HG03575 (cell line): ENCODE measurements around the gene KRTAP2-3.
"Not testable (repeated sequence)": the region's sequence is repeated elsewhere in the genome, so short reads cannot be mapped to it uniquely, and the experiment has no call there.

Source experiments
- ATAC-seq: cut with Tn5 transposase; IDR thresholded peaks from one replicate; pipeline ENCODE4 v1.9.1; 2021; ENCODE audit not compliant: unreplicated experiment, insufficient number of reproducible peaks, low FRiP score; ENCODE audit errors: extremely low read depth

KRTAP2-3 gene

DNA sequence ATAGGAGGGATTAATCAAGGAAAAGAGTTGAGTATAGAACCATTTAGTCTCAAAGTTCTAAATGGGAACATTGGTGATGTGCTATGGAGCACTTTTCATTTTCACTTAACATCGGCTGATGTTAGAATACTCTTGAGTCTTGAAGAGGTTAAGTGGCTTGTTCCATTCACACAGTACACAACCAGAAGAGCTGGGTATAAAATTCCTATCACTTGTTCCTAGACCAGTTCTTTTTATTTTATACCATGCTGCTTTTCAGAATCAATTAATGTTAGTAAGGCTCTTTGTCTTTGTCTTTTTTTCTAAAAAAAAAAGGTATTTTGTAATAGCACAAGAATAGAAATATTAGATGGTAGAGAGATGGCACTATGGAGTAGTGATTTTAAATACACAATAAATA is 17.0 kb downstream of the KRTAP2-3 start:
- ATAC-seq = no peak

DNA sequence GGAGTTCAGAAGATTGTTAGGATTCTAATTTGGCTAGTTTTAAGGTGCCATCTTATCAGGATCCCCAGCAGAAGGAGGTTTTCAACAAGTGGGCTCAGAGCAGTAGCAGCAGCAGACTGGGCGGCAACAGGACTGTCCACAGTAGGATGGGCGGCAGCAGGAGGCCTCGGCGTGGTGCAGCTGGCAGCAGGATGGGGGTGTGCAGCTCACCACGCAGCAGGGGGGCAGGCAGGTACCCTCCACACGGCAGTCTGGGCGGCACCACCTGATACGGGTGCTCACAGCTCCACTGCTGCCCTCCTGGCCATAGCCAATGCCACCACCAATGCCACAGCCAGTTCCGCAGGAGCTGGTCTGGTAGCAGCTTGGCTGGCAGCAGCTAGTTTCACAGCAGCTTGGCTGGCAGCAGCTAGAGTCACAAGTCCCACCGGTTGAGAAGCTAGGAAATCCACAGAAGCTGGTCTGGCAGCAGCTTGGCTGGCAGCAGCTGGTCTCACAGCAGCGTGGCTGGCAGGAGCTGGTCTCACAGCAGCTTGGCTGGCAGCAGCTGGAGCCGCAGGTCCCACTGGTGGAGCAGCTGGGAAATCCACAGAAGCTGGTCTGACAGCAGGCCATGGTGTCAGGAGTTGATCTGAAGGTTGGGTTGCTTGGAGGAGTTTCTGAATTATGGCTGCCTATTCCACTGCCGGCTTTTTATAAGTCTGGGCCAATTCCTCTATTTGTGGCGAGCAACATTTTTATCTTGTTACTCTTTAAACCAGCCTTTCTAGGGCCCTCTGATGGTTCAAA is 18.9 kb downstream of the KRTAP2-3 start, which contains the start of gene KRTAP1-1:
TSS of gene KRTAP1-1 (minus strand) at position 668 of the 789 bp plus-strand sequence. CDS start at position 615, 53 bp downstream.
- ATAC-seq = not testable (repeated sequence)

DNA sequence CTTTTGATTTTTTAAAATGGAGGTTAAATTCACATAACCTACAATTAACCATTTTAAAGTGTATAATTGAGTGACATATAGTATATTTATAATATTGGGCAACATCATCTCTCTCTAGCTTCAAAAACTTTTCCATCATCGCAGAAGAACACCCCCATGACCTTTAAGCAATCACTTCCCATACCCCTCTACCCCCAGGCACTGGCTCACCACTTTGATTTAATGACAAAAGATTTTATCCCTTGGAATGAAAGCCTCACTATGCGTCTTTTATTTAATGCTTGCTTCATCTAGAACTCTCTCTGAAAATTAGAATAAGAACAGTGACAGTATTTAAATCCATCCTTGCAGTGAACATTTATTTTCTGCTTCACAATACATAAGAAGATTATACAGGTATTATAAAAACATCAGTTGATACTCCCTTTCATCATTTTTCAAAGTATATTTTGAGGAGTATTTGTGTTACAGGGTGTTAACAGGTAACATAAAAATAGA is 22.0 kb downstream of the KRTAP2-3 start:
- ATAC-seq = no peak

DNA sequence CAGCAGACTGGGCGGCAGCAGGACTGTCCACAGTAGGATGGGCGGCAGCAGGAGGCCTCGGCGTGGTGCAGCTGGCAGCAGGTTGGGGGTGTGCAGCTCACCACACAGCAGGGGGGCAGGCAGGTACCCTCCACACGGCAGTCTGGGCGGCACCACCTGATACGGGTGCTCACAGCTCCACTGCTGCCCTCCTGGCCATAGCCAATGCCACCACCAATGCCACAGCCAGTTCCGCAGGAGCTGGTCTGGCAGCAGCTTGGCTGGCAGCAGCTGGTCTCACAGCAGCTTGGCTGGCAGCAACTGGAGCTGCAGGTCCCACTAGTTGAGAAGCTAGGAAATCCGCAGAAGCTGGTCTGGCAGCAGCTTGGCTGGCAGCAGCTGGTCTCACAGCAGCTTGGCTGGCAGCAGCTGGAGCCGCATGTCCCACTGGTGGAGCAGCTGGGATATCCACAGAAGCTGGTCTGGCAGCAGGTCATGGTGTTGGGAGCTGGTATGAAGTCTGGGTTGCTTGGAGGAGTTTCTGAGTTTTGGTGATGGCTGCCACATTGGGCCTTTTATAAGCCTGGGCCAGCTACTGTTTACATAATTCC is 25.5 kb downstream of the KRTAP2-3 start, which contains the start of gene KRTAP1-3:
TSS of gene KRTAP1-3 (minus strand) at position 529 of the 590 bp plus-strand sequence. CDS start at position 476, 53 bp downstream.
- not testable (repeated sequence) for ATAC-seq

DNA sequence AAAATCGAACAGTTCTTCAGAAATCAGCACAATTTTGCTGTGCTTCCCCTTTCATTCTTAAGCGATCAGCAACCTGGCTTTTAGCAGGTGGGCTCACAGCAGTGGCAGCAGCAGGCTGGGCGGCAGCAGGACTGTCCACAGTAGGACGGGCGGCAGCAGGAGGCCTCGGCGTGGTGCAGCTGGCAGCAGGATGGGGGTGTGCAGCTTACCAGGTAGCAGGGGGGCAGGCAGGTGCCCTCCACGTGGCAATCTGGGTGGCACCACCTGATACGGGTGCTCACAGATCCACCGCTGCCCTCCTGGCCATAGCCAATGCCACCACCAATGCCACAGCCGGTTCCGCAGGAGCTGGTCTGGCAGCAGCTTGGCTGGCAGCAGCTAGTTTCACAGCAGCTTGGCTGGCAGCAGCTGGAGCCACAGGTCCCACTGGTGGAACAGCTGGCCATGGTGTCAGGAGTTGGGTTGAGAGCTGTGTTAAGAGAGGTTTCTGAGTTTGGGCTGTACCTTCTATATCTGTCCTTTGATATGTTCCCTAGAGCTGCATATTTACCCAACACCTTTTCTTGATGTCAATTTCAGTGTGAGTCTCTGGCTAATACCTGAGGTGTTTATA is 30.2 kb downstream of the KRTAP2-3 start, which contains the start of gene KRTAP1-4:
TSS of gene KRTAP1-4 (minus strand) at position 563 of the 613 bp plus-strand sequence. CDS start at position 446, 117 bp downstream.
- ATAC-seq = no peak

DNA sequence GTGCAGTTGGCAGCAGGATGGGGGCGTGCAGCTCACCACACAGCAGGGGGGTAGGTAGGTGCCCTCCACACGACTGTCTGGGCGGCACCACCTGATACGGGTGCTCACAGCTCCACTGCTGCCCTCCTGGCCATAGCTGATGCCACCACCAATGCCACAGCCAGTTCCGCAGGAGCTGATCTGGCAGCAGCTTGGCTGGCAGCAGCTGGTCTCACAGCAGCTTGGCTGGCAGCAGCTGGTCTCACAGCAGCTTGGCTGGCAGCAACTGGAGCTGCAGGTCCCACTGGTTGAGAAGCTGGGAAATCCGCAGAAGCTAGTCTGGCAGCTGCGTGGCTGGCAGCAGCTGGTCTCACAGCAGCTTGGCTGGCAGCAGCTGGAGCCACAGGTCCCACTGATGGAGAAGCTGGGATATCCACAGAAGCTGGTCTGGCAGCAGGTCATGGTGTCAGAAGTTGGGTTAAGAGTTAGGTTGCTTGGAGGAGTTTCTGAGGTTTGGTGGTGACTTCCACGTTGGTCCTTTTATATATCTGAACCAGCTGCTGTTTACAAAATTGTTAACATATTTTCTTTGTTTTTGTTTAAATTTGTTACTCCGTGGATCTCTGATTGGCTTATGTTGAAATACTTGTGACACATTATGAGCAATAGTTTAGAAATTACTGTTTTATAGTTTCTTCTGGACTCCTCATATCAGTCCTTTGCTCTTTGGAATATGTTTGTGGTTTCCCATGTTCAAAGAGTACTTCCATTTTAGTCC is 33.0 kb downstream of the KRTAP2-3 start, which contains the start of gene KRTAP1-5:
TSS of gene KRTAP1-5 (minus strand) at position 494 of the 757 bp plus-strand sequence. CDS start at position 441, 53 bp downstream.
- no peak for ATAC-seq

DNA sequence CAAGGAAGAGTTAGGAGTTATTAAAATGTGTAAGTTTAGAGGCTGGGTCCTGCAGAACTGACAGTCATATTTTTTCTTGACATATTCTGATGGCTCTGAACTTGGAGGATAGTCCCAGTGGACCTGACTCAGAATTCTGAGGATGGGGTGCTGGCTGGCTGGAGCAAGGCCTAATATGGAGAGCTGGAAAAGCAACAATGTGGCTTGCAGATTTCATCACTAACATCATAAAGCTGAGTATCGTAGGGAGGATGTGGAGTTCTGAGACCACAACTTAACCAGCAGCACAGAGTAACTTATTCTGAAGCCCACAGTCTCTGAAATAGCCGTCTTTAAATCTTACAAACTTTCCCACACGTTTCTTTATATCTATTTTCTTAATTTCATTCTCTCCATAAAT is 35.2 kb downstream of the KRTAP2-3 start:
- ATAC-seq = no peak

DNA sequence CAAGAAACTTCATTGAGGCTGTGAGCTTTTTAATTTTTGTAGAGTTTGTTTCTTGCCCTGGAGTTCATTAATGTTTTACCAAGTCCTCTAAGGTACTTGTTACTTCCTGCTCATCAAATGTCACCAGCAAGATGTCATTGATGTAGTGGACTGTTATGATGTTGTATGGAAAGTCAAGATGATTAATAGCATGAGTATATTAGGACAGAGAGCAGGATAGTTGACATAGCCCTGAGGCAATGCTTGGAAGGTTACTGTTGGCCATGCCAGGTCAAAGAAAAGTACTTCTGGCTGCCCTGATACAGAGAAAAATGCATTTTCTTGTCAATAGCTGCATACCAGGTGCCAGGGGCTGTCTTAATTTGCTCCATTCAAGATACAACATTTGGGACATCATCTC is 39.6 kb downstream of the KRTAP2-3 start:
- no peak for ATAC-seq

DNA sequence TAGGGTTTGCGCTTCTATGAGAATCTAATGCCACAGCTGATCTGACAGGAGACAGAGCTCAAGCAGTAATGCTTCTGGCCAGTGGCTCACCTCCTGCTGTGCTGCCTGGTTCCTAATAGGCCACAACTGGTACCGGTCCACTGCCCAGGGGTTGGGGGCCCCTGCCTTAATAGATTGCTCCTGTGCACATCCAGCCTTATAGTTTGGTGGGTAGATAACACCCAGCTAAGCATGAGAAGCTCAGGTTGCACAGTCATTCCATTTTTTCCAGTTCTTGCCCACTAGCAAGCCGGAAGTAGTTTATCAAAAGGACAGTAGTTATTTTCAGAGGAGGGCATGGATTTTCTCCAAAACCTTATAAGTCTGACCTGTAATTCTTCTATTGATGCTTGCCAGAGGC is 40.5 kb downstream of the KRTAP2-3 start:
- no peak for ATAC-seq

DNA sequence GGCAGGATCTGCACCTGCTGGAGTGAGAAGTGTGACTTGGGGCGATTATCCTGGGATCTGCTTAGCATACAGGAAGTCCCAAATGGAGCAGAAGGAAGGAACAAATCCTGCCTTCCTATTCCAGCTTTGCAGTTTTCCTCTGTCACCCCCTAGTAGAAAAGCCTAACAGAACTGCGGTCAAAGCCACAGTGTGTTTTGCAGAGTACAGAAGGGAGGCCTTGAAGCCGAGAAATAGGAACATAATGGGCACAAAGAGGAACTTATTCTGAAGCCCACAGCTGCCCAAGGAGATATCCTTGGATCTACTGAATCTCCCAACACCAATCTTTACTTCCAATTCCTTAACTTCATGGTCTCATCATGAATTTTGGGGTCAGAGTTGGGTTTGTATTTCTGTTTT is 41.4 kb downstream of the KRTAP2-3 start:
- ATAC-seq = no peak

DNA sequence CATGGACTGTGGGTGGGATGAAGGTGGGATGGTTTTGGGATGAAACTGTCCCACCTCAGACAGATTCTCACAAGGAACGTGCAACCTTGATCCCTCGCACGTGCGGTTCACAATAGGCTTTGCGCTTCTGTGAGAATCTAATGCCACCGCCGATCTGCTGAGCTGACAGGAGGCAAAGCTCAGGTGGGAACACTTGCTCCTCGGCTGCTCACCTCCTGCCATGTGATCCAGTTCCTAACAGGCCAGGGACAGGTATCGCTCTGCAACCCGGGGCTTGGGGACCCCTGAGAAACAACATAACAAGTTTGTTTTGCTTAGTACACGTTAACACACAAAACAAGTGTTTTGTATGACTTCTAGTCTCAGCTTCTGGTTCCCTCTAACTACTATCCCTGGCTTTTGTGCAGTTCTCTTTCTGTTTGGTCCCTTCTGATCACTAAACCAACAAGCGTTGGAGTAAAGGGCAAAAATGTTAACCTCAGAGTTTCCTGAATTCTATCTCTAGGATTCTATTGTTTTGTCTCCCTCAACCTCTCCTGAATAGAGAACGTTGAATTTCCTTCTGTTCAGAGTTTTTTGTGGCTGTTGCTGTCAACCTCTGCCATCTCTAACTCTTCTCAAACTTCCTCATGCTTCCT is 43.2 kb downstream of the KRTAP2-3 start:
- no peak for ATAC-seq

DNA sequence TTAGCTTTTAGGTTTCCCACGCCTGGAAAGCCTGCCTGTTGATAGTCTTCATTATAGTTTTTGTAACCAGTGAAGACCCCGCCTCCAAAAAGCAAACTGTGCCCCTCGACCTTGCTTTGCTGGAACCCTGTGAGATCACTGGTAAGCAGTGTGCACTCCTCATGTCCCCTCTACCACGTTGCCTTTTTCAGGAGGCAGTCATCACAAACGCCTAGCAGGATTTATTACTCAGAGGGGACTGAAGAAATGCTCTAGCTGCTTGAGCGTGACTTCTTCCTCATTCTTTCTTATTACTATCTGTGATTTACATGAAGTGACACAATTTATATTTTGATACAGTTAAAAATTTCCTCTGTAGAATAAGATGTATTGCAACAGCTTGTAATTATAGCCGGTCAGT is 44.5 kb downstream of the KRTAP2-3 start:
- no peak for ATAC-seq

DNA sequence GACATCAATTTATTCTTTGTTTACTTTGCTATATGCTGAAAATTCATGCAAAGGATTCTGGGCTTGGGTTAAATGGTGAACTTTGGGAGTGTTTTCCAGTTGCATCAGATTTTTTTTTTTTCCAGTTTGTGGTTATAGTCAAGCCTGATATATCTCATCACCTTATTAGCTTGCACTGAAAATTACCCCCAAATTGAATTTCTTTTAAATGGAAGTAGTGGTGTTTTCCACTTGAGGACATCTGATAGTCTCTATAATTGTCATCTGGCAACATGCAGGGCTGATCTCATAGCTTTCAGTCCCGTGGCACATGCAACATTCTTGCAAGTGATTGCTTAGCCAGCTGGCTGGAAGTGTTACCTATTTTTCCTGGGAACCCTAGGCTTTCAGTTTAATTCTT is 46.3 kb downstream of the KRTAP2-3 start:
- no peak for ATAC-seq

DNA sequence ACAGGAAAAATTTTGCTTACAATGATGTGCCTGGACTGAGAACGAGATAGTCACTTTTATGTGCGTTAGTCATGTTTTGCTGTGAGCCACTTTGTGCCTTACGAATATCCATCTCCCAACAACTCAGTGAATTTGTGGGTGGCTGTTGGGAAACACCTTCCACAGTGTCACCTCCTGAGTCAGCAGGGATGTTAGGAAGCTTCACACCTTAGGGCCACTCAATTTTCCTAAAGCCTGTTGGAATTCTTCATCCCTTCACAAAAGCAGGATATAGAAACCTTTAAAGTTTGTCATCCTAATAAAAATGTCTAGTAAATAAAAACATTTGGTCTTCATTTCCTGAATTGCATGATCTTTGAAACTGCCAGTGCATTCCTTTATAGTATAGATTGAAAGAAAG is 46.7 kb downstream of the KRTAP2-3 start:
- no peak for ATAC-seq

DNA sequence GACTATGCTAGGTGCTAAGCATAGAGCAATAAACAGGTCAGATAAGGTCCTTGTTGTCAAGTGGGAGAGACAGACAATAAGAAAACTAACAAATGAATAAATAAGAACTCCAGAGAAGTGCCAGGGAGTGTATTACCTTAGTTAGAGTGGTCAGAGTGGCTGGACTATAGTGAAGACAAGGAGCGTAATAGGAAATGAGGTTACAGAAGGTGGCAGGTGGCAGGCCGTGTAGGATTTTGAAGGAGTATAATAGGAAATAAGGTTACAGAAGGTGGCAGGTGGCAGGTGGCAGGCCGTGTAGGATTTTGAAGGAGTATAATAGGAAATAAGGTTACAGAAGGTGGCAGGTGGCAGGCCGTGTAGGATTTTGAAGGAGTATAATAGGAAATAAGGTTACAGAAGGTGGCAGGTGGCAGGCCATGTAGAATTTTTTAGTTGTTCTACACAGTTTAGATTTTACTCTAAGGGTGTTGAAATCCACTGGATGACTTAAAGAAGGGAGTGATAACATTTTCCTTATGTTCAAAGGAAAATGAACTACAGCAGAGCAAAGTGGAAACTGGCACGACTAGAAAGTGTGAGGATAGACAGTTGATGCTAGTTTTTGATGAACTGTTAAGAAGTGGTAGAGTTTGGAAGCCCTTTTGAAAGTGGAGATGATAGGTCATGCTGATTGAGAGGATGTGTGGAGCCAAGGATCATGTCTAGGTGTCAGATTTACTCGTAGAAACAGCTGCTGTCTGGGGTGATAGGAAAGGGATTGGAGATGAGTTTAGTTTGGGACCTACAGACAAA is 47.4 kb downstream of the KRTAP2-3 start:
- ATAC-seq = no peak

DNA sequence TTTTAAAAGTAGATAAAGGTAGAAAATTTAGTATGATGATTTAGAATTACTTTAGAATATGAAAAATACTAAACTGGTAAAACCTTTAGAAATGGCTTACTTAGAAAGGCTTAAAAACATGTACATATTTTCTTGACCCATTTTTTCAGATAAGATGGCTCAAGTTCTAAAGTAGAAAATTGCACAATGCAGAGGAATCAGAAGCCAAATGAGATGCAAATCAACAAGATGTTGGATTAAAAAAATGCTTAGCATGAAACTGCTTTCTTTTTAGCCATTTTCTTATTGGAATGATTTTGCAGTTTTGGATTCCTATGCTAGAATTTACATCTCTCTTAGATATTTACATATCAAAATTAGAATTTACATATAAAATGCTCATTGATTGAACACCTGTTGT is 49.5 kb downstream of the KRTAP2-3 start:
- ATAC-seq = no peak

DNA sequence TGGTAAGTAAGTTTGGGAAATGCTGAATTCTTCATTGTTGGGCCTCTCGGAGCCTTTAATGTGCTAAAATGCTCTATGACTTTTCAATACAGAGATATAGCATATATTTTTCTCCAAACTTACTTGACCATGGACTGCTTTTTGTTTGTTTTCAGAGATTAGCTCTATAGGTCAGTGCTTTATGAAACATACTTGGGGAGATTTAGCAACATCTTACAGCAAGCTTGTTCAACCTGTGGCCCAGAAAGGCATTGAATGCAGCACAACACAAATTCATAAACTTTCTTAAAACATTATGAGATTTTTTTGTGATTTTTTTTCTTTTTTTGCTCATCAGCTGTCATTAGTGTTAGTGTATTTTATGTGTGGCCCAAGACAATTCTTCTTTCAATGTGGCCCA is 50.0 kb downstream of the KRTAP2-3 start:
- ATAC-seq = no peak

DNA sequence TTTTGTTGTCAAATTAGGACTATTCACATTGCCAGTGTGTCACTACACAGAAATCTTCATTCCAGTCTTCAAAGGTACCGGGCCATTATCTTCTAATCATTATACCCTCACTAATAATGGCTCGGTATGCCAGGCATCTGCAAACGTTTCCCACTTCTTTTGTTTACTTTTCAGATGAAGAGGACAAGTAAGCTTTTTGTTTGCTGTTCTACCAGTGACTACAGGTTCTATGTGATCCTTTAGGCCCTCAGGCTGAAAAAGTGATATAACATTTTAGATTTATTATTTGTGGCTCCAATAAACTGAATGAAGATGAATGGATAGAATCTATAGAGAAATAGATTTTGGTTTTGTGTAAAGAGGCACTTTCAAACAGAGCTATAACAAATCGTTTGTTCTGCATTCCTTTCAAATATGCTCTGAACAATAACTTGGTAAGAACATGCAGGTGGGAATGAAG is 50.6 kb downstream of the KRTAP2-3 start:
- no peak for ATAC-seq
